Astrocyte of the cerebellum (primary cell): ENCODE measurements around the gene MAMLD1.

Experiments used
- DNase-seq: peaks from one replicate; pipeline ENCODE4 v3.0.0-alpha.2; 2011; ENCODE audit warnings: low read depth
- H3K4me3 ChIP-seq: 2 replicates; pipeline ENCODE4 v1.5.1; 2011; ENCODE audit warnings: mild to moderate bottlenecking, low read depth, low read length, moderate library complexity
- CTCF ChIP-seq: IDR thresholded peaks from 2 replicates; pipeline ENCODE4 v1.5.1; 2012; ENCODE audit warnings: low read length, low read depth, moderate library complexity, mild to moderate bottlenecking; ENCODE audit errors: missing control alignments
- in situ Hi-C: cut with HindIII; loops from 2 replicates; pipeline ENCODE4 v1.10.0; 2017; ENCODE audit warnings: low sequenced_read_pairs

Gene MAMLD1

DNA sequence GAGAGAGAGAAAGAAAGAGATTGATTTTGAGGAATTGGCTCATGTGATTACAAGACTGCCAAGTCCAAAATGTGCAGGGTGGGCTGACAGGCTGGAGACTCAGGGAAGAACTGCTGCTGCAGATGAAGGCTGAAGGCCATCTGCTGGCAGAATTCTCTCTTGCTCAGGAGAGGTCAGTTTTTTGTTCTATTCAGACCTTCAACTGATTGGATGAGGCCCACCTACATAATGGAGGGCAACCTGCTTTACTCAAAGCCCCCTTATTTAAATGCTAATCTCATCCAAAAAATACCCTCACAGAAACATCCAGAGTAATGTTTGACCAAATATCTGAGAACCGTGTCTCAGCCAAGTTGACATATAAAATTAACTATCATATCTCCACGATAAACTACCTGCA lies 38.2 kb upstream of the MAMLD1 start:
- DNase-seq, result no peak
- in situ Hi-C loops, result no loop called here
- no peak for TF ChIP-seq CTCF

GRCh38 chrX:150326541-150327247 lies 36.4 kb upstream of the MAMLD1 start:
- no peak for DNase-seq
- in situ Hi-C loops, result no loop called here
- no peak overlapping the region for H3K4me3 ChIP-seq
- no peak for TF ChIP-seq CTCF

More for the DNA sequence above, 38.2 kb upstream of the MAMLD1 start:
- no peak overlapping the region for H3K4me3 ChIP-seq

DNA sequence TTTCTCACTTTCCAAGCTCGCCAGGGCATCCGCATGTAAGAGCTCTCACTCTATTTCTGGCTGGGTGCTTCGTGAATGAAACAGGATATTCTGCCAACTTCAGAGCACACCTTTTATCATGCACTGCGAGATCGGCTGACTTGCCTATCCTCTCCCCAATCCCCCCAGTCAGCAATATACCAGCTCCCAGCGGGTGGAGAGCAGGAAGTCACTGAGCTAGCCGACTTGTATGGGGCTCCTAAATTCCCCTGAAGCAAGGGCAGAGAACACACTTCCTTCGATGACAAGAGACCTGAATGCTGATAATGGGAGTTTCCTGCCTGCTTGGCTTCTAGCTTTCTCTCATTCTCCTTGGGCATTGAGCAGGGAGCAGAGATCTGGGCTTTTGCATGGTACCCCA lies 33.8 kb upstream of the MAMLD1 start:
- TF ChIP-seq CTCF, result no peak
- DNase-seq, result no peak
- H3K4me3 ChIP-seq, result no peak overlapping the region
- in situ Hi-C loops, result no loop called here

DNA sequence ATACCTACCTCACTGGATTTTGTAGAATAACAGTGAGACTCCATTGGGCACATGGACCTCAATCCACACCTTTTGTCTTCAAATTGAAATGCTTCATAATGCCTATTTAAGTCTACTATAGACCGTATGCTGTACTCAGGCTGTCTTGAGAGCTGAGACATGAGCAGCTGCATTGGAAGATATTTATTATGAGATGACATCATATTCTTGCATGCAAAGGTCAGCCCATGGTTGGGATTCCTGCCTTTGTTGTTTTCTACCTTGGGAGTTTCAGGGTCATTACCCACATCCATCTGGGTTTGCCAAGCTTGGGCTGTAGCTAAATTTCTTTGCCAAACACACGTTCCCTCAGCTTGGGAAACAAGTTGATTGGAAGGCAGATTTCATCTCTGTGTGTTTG lies 33.2 kb upstream of the MAMLD1 start:
- in situ Hi-C loops, result no loop called here
- DNase-seq, result peak; percentile 44
- TF ChIP-seq CTCF, result no peak
- no peak overlapping the region for H3K4me3 ChIP-seq

- no peak overlapping the region for H3K4me3 ChIP-seq
- DNase-seq, result no peak
- in situ Hi-C loops, result no loop called here
- TF ChIP-seq CTCF, result no peak
Measured at GRCh38 chrX:150332023-150332422, 31.1 kb upstream of the MAMLD1 start.

DNA sequence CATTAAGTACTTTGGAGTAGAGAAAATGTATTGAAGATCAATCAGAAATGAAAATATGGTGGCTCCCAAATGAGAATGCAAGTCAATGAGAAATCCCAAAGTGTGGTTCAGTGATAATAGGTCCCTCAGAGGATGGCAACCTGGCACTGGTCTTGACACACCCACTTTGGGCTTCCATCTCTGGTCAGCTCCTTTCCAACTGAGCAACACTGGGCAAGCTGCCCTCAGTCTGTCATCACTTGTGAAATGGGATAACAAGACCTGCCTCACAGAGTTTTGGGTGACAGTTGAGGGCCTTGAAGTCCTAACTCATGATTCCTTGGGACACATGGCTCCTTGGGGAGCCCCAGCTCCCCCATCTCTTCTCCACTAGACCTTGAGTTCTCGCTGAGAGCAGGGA lies 29.0 kb upstream of the MAMLD1 start:
- DNase-seq, result no peak
- in situ Hi-C loops, result no loop called here
- no peak for TF ChIP-seq CTCF
- no peak overlapping the region for H3K4me3 ChIP-seq

DNA sequence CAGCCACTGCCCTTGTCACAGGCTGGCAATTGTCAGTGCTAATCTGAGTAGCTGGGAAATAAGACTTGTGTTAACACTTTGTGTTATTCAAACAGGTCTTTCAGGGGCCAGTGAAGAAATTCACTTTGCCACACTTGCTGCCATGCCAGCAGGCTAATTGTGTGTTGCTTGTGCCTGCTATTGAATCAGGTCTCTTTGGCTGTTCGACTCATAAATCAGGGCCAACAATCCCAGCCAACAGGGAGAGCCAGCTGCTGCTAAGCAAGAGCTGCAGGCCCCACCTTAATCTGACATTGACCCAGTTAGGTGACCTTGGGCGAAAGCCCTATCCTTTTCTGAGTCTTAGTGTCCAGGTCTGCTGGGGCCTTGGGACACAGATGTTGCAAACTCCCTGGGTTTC lies 28.1 kb upstream of the MAMLD1 start:
- no peak for DNase-seq
- in situ Hi-C loops, result no loop called here
- H3K4me3 ChIP-seq, result no peak overlapping the region
- TF ChIP-seq CTCF, result no peak
